GM18873 (cell line): Measurements from ENCODE around the gene MYO19.
"Not testable (repeated sequence)": the region's sequence is repeated elsewhere in the genome, so short reads cannot be mapped to it uniquely, and the experiment has no call there.

ENCODE experiments used
- ATAC-seq: cut with Tn5 transposase; IDR thresholded peaks from one replicate; pipeline ENCODE4 v1.9.1; 2021; ENCODE audit warnings: mild to moderate bottlenecking, moderate library complexity, moderate number of reproducible peaks; ENCODE audit not compliant: unreplicated experiment, low FRiP score

Gene MYO19

DNA sequence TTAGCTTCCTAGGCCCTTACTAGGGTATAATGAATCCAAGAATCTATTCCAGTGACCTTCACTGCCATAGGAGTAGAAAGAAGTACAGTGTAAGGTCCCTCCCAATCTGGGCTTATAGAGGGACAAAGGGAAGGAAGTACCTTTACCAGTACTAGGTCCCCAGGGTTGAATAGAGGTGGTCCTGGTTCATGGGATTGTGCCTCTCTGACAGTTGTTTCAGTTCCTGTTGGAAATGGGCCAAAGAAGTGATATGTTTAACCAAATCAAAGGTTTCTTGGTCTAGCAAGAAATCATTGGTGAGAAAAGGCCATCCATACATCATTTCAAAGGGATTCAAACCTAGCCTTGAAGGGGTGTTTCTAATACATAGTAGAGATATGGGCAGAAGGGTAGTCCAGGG lies 64.2 kb downstream of the MYO19 start:
- no peak for ATAC-seq

GRCh38 chr17:36469733-36470132 lies 64.9 kb downstream of the MYO19 start:
- ATAC-seq: no peak

DNA sequence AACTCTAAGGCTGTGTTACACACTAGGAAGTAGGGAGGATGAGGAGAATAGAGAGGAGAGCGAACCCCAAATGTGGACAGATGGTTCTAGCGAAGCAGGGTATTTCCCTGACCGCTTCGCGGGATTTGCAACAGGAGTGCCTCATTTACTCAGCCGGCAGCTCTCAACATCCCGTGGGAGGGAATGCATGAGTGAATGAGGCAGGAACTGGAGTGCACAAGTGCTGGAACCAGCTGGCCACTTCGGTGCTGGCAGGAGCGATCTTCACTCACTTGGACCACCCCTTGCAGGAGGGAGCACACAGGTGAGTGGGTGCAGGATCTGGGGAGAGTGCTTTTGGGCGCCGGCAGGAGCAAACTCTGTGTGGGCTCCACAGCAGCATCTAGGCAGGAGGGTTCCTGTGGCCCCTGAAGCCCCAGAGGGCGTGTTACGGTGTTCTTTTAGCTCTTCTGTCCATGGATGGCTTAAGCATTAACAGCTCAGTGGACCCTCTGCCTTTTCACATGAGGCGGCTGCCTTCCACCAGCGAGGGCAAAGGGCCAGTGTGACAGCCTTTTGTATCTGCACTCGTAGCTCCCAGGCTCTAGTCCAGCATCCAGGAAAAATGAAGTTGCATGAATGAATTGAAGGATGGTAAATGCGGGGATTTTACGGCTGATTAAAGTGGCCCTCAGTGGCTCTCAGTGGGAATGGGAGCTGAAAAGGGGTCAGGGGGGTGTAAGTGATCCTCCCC lies 65.6 kb downstream of the MYO19 start:
- ATAC-seq: no peak

- no peak for ATAC-seq
Measured at GRCh38 chr17:36464765-36465088, 69.9 kb downstream of the MYO19 start.

GRCh38 chr17:36463916-36464764 lies 70.5 kb downstream of the MYO19 start:
- no peak for ATAC-seq

DNA sequence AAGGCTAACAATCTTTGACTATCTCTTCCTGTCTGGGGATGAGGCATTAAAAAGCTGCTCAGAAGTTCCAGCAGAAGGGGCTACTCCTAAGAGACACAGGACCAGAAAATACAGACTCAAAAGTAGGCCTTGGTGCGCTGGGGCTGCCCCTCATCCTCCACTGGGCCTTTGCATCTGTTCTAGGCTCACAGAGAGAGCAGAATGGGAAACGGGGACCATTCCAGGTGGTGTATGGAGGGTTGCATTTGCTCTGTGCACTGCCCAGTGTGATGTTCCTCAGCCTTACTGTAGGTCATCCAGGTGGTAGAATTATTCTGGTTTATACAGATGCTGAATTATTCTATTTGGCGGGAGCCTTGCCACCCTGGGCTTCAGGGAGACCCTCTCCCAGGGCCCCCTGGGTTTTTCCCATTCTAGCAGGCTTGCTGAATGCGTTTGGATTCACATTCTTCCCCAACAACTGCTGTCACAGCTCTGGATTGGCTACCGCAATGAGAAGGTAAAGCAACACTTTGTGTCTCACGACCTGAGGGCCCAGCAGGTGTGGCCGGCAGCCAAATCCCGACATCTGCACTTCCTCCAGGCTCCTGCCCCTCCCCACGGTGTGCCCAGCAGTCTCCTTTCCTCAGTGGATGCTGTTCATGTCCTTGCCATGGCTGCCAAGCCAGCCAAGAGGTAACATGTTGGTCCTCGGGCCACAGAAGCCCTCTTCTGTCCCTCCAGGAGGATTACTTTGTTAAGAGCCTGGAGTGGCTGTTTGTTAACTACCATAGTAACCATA lies 73.1 kb downstream of the MYO19 start:
- no peak for ATAC-seq

GRCh38 chr17:36460265-36460937 lies 74.3 kb downstream of the MYO19 start:
- ATAC-seq: no peak

GRCh38 chr17:36459601-36460000 lies 75.1 kb downstream of the MYO19 start:
- no peak for ATAC-seq

DNA sequence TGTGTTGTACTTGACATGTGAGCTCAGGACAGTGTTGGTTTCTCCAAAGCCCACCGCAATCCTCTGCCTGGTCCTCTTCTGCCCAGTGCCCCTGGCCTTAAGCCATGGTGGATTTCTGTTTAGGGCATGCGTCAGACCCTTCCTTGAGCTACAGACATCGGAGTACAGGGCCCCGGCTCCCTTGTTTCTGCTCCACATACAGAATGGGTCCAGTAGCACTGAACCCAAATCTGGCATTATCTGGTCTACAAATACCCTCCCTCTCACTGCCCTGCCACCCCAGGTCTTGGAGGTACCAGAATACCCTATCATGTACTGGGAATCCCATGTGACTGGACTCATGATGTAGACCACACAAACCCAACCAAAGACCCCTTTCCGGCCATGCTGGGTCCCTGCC lies 75.6 kb downstream of the MYO19 start:
- ATAC-seq: no peak

DNA sequence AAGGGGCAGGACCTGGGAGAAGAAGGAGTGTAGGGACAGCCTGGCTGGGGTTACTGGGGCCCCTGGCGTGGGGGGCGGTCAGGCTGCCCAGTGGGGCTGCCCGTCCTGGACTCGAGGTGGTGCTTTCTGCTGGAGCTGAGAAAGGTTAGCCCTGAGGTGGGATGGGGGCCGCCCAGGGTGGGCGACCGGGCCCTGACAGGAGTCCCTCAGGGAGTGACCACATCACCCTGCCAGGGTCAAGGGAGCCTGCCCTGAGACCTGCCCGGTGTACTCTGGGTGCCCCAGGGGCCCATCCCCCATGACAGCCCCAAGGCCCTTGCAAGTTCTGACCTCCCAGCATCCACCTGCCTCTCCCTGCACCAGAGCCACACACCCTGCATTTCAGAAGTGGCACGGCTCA lies 77.0 kb downstream of the MYO19 start:
- ATAC-seq: not testable (repeated sequence)

DNA sequence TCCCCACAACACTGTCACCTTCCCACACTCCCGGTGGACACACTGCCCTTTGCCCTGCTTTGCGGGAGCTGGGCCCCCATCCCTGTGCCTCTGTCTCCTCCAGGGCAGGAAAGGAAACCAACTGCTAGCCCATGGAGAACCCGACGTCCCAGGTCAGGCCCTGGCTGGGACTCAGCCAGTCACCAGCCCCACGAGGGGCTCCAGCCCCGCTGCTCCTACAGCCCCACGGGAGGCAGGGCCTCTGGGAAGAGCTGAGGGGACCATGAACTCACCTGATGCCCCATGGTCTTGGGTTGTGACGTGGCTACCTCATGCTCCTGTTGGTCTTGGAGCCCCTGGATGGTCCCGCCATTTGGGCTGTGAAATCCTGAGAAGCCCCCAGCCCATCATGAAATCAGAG lies 81.8 kb downstream of the MYO19 start:
- ATAC-seq: not testable (repeated sequence)

GRCh38 chr17:36449997-36450396 lies 84.7 kb downstream of the MYO19 start:
- not testable (repeated sequence) for ATAC-seq
